Neuronal stem cell (in vitro differentiated cells): ENCODE data around the gene PALS1.

Source experiments
- DNase-seq: peaks from one replicate; pipeline ENCODE4 v3.0.0-alpha.2; 2013; ENCODE audit warnings: low spot score
- H2AFZ ChIP-seq: one replicate; pipeline ENCODE4 v1.6.1; 2013; ENCODE audit warnings: mild to moderate bottlenecking, low read length, inconsistent platforms
- H2AK5ac ChIP-seq: 2 replicates; pipeline ENCODE4 v1.6.1; 2013; ENCODE audit warnings: low read depth, mild to moderate bottlenecking, inconsistent platforms, low read length, moderate library complexity, mixed read lengths
- H2BK120ac ChIP-seq: 2 replicates; pipeline ENCODE4 v1.6.1; 2013; ENCODE audit warnings: low read depth, mild to moderate bottlenecking, inconsistent platforms, low read length, moderate library complexity, mixed read lengths
- H2BK12ac ChIP-seq: one replicate; pipeline ENCODE4 v1.6.1; 2013; ENCODE audit warnings: low read length, inconsistent platforms
- H2BK15ac ChIP-seq: 2 replicates; pipeline ENCODE4 v1.6.1; 2013; ENCODE audit warnings: mild to moderate bottlenecking, low read length, inconsistent platforms, mixed read lengths
- H2BK5ac ChIP-seq: one replicate; pipeline ENCODE4 v1.6.1; 2013; ENCODE audit warnings: inconsistent platforms, mild to moderate bottlenecking, low read length, moderate library complexity
- H3K14ac ChIP-seq: one replicate; pipeline ENCODE4 v1.6.1; 2013; ENCODE audit warnings: low read length, inconsistent platforms
- H3K18ac ChIP-seq: 2 replicates; pipeline ENCODE4 v1.6.1; 2013; ENCODE audit warnings: low read length, inconsistent platforms
- H3K23ac ChIP-seq: 2 replicates; pipeline ENCODE4 v1.6.1; 2013; ENCODE audit warnings: low read depth, mild to moderate bottlenecking, mixed read lengths, low read length, inconsistent platforms; ENCODE audit not compliant: poor library complexity
- H3K27ac ChIP-seq: replicated peaks from 3 replicates; pipeline ENCODE4 v1.5.1; 2013; ENCODE audit warnings: low read length, inconsistent platforms
- H3K27me3 ChIP-seq, 3 experiments: 2 replicates each; pipeline ENCODE4 v1.6.1; 2013; ENCODE audit warnings: low read length in 3 of 3, mild to moderate bottlenecking in 2 of 3, inconsistent platforms in 1 of 3, low read depth in 1 of 3, mixed read lengths in 1 of 3, moderate library complexity in 1 of 3; ENCODE audit not compliant: control insufficient read depth in 3 of 3, insufficient read depth in 3 of 3
- H3K36me3 ChIP-seq, 2 donors: replicated peaks in 1 of 2; 2 replicates each; pipeline ENCODE4 v1.6.1; 2013; ENCODE audit warnings: low read length in 2 of 2; ENCODE audit not compliant: control insufficient read depth in 2 of 2, insufficient read depth in 2 of 2
- H3K4ac ChIP-seq: 2 replicates; pipeline ENCODE4 v1.6.1; 2013; ENCODE audit warnings: inconsistent platforms, mild to moderate bottlenecking, low read length, moderate library complexity
- H3K4me1 ChIP-seq, 2 donors: 1 replicate in 1 of 2; 2 replicates in 1 of 2; pipeline ENCODE4 v1.6.1; 2013; ENCODE audit warnings: low read length in 2 of 2, low read depth in 1 of 2; ENCODE audit not compliant: control insufficient read depth in 2 of 2, insufficient read depth in 1 of 2
- H3K4me2 ChIP-seq: one replicate; pipeline ENCODE4 v1.6.1; 2013; ENCODE audit warnings: mild to moderate bottlenecking, low read length, inconsistent platforms; ENCODE audit not compliant: insufficient read depth, poor library complexity, severe bottlenecking
- H3K4me3 ChIP-seq, 2 donors: 2 replicates each; pipeline ENCODE4 v1.5.1; 2013; ENCODE audit warnings: low read length in 2 of 2, mild to moderate bottlenecking in 2 of 2, inconsistent platforms in 1 of 2, moderate library complexity in 1 of 2
- H3K79me1 ChIP-seq: one replicate; pipeline ENCODE4 v1.6.1; 2013; ENCODE audit warnings: low read depth, mild to moderate bottlenecking, inconsistent platforms, low read length, moderate library complexity
- H3K9ac ChIP-seq: one replicate; pipeline ENCODE4 v1.6.1; 2013; ENCODE audit warnings: mild to moderate bottlenecking, low read depth, low read length, inconsistent platforms; ENCODE audit not compliant: poor library complexity
- H3K9me3 ChIP-seq, 2 donors: replicated peaks in 1 of 2; 2 replicates each; pipeline versions ENCODE3 to v1.6.1; 2013; ENCODE audit warnings: low read length in 2 of 2, mild to moderate bottlenecking in 2 of 2, inconsistent platforms in 1 of 2, low read depth in 1 of 2, mixed read lengths in 1 of 2, moderate library complexity in 1 of 2; ENCODE audit not compliant: control insufficient read depth in 2 of 2, insufficient read depth in 1 of 2
- H4K8ac ChIP-seq: one replicate; pipeline ENCODE4 v1.6.1; 2013; ENCODE audit warnings: low read depth, mild to moderate bottlenecking, inconsistent platforms, low read length, moderate library complexity
- H4K91ac ChIP-seq: one replicate; pipeline ENCODE4 v1.6.1; 2013; ENCODE audit warnings: low read length, low read depth, mild to moderate bottlenecking, inconsistent platforms; ENCODE audit not compliant: poor library complexity
- WGBS, 2 donors: extraction: QIAGEN DNeasy Blood & Tissue Kit; methylation state at CpG; one replicate each; pipeline ENCODE4 v1.1.7; 2013; ENCODE audit warnings: missing lambda C conversion rate in 2 of 2, mixed read lengths in 1 of 2; ENCODE audit not compliant: insufficient read length in 2 of 2, insufficient replicate concordance in 1 of 2; ENCODE audit errors: extremely low coverage in 2 of 2; 5-methylcytosine and 5-hydroxymethylcytosine counted together

Gene PALS1

DNA sequence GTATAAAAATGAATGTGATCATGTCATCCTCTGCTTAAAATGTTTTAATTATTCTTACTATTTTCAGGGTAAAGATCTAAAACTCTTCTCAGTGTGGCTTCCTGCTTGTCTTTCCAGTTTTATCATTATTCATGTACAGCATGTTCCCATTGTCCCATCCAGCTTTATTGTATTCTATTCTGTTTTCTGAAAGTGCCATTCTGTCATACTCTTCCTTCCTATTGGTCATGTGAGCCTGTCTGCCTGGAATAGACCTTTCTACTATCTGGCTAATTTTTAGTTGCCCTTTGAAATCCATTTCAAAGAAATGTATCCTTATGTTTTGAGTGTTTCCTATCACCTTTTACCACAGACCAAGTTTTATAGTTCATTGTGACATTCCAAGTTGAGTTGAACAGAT is 34.9 kb downstream of the PALS1 start:
- Histone ChIP-seq H3K27ac (no peak overlapping the region), H4K91ac (no peak overlapping the region), H4K8ac (no peak overlapping the region), H2BK12ac (no peak overlapping the region), H3K9ac (no peak overlapping the region), H3K9me3 (peaks cover 0 to 8% of the 10 kb centered on the region in 2 donors), H3K27me3 (no peaks in the 10 kb centered on the region), H3K4me3 (no peak overlapping the region), H2BK120ac (no peak overlapping the region), H3K18ac (no peak overlapping the region), H2BK15ac (no peak overlapping the region), H2BK5ac (no peak overlapping the region), H2AFZ (no peak overlapping the region), H2AK5ac (no peak overlapping the region), H3K14ac (no peak overlapping the region), H3K4me1 (peaks cover 0 to 8% of the 10 kb centered on the region in 2 donors), H3K36me3 (peaks cover 2 to 36% of the 10 kb centered on the region in 2 donors), H3K79me1 (peaks cover 1% of the 10 kb centered on the region), H3K23ac (no peak overlapping the region), H3K4ac (no peak overlapping the region), H3K4me2 (no peak overlapping the region)
- DNase-seq: no peak

- peaks cover 1% of the 10 kb centered on the region for H3K79me1 ChIP-seq
- no peaks in the 10 kb centered on the region for H3K9me3 ChIP-seq
- H3K23ac ChIP-seq: no peak overlapping the region
- H3K27me3 ChIP-seq: no peaks in the 10 kb centered on the region
- peaks cover 0 to 4% of the 10 kb centered on the region in 2 donors for H3K4me1 ChIP-seq
- no peak overlapping the region for H3K4me2 ChIP-seq
- H3K4ac ChIP-seq: no peak overlapping the region
- no peak for DNase-seq
- H3K18ac ChIP-seq: no peak overlapping the region
- H3K4me3 ChIP-seq: no peak overlapping the region
- H2AFZ ChIP-seq: no peak overlapping the region
- no CpG with 5 or more reads among the region's 2 CpGs for WGBS, 2 donors
- no peak overlapping the region for H4K8ac ChIP-seq
- no peak overlapping the region for H2BK15ac ChIP-seq
- H2AK5ac ChIP-seq: no peak overlapping the region
- no peak overlapping the region for H3K14ac ChIP-seq
- H2BK5ac ChIP-seq: no peak overlapping the region
- no peak overlapping the region for H2BK12ac ChIP-seq
- H3K27ac ChIP-seq: no peak overlapping the region
- no peak overlapping the region for H4K91ac ChIP-seq
- H3K9ac ChIP-seq: no peak overlapping the region
- H3K36me3 ChIP-seq: peaks cover 0 to 26% of the 10 kb centered on the region in 2 donors
- H2BK120ac ChIP-seq: no peak overlapping the region
Observed at GRCh38 chr14:67280506-67280905, 39.3 kb downstream of the PALS1 start.

- H3K14ac ChIP-seq: no peak overlapping the region
- no peak overlapping the region for H3K4ac ChIP-seq
- no peak overlapping the region for H2AK5ac ChIP-seq
- H3K18ac ChIP-seq: no peak overlapping the region
- no peaks in the 10 kb centered on the region for H3K79me1 ChIP-seq
- H2BK120ac ChIP-seq: no peak overlapping the region
- H2BK12ac ChIP-seq: no peak overlapping the region
- no peak overlapping the region for H3K9ac ChIP-seq
- peaks cover 0 to 8% of the 10 kb centered on the region in 2 donors for H3K36me3 ChIP-seq
- H3K4me2 ChIP-seq: no peak overlapping the region
- H3K23ac ChIP-seq: no peak overlapping the region
- no peak overlapping the region for H3K4me3 ChIP-seq
- no peak overlapping the region for H4K91ac ChIP-seq
- H2BK15ac ChIP-seq: no peak overlapping the region
- H3K27ac ChIP-seq: no peak overlapping the region
- no CpG with 5 or more reads among the region's 2 CpGs for WGBS, 2 donors
- no peak overlapping the region for H2BK5ac ChIP-seq
- H3K27me3 ChIP-seq: no peaks in the 10 kb centered on the region
- H2AFZ ChIP-seq: no peak overlapping the region
- H3K4me1 ChIP-seq: no peaks in the 10 kb centered on the region
- H4K8ac ChIP-seq: no peak overlapping the region
- no peak for DNase-seq
- no peaks in the 10 kb centered on the region for H3K9me3 ChIP-seq
Observed at GRCh38 chr14:67285876-67286452, 44.7 kb downstream of the PALS1 start.
